GM19455 (cell line): ENCODE measurements around the gene PGPEP1.
A peak's percentile ranks its signal among the peaks of the same experiment; 100 is the strongest.

Experiments used
- ATAC-seq: cut with Tn5 transposase; IDR thresholded peaks from one replicate; pipeline ENCODE4 v1.9.1; 2021; ENCODE audit not compliant: unreplicated experiment

The PGPEP1 gene, protein sequence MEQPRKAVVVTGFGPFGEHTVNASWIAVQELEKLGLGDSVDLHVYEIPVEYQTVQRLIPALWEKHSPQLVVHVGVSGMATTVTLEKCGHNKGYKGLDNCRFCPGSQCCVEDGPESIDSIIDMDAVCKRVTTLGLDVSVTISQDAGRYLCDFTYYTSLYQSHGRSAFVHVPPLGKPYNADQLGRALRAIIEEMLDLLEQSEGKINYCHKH

GRCh38 chr19:18340190-18340989 lies at the start of gene PGPEP1:
Gene PGPEP1, plus strand, starts transcription at chr19:18340598. Its CDS starts 84 bp downstream, at chr19:18340682.
- peak; percentile 56 for ATAC-seq

DNA sequence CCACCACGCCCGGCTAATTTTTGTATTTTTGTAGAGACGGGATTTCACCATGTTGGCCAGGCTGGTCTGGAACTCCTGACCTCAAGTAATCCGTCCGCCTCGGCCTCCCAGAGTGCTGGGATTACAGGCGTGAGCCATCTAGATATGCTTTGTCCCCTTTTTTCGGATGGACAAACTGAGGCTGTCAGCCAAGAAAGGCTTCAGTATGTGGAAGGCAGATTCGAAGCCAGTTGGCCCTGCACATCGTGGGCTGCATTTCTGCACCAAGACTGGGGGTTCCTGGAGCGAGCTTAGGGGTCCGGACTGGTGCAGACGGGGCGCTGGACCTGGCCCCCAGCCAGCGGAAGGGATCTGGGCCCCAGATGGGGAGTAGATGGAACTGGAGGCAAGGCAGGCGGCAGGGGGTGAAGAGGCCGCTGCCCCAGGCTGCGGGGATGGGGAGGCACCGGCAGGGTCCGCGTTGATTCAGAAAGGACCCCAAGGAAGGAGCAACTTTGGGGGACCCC lies 49.3 kb upstream of the PGPEP1 start:
- no peak for ATAC-seq

GRCh38 chr19:18291590-18292461 lies 48.6 kb upstream of the PGPEP1 start:
- no peak for ATAC-seq

GRCh38 chr19:18292462-18292809 lies 48.0 kb upstream of the PGPEP1 start:
- no peak for ATAC-seq

GRCh38 chr19:18292810-18293641 lies 47.4 kb upstream of the PGPEP1 start:
- ATAC-seq: no peak

DNA sequence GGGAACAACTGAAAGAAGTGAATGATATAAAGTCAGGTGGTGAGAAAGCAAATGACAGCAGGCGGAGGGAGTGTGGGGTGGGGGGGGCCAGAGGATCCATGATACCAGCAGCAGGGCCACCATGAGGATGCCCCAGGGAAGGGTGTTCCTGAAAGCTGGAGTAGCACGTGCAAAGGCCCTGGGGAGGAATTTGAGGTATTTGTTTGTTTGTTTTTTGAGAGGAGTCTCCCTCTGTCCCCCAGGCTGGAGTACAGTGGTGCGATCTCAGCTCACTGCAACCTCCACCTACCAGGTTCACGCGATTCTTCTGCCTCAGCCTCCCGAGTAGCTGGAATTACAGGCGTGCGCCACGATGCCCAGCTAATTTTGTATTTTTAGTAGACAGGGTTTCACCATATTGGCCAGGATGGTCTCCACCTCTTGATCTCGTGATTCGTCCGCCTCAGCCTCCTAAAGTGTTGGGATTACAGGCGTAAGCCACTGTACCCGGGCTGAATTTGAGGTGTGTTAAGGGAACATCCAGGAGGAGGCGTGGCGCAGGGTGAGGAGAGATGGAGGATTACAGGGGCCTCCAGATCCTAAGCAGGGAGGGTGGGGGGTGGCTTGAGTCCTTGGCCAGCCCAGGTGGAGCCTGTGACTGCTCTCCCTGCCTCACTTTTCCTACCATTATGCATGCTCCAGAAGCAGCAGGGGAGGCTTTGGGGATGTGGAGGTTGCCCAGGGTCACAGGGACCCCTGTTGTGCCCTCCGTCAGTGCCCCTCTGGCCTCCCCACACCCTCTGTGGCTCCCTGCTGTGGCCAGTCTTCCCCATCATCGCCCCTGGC lies 46.5 kb upstream of the PGPEP1 start:
- no peak for ATAC-seq

- no peak for ATAC-seq
Measured at GRCh38 chr19:18294467-18294864, 45.9 kb upstream of the PGPEP1 start.

DNA sequence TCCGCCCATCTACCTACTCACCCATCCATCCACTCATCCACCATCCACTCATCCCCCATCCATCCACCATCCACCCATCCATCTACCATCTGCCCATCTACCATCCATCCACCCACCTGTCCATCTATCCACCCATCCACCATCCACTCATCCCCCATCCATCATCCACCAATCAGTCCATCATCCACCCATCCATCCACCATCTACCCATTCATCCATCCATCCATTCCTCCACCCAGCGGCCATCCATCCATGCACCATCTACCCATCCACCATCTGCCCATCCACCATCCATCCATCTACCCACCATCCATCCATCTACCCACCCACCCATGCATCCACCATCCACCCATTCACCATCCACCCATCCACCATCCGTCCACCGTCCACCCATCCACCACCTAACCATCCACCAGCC lies 45.4 kb upstream of the PGPEP1 start:
- no peak for ATAC-seq

GRCh38 chr19:18297308-18297707 lies 43.1 kb upstream of the PGPEP1 start:
- no peak for ATAC-seq

- no peak for ATAC-seq
Measured at GRCh38 chr19:18298601-18299000, 41.8 kb upstream of the PGPEP1 start.

DNA sequence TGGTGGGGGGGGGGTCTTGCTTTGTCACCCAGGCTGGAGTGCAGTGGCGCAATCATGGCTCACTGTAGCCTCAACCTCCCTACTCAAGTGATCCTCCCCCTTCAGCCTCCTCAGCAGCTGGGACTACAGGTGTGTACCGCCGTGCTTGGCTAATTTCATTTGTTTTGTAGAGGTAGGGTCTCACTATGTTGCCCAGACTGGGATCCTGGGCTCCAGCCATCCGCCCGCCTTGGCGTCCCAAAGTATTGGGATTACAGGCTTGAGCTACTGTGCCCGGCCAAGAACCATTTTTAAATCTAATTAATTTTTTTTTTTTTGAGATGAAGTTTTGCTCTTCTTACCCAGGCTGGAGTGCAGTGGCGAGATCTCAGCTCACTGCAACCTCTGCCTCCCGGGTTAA lies 40.7 kb upstream of the PGPEP1 start:
- ATAC-seq: no peak

GRCh38 chr19:18300930-18301717 lies 39.3 kb upstream of the PGPEP1 start:
- ATAC-seq: no peak

- no peak for ATAC-seq
Measured at GRCh38 chr19:18301718-18302111, 38.7 kb upstream of the PGPEP1 start.

GRCh38 chr19:18304208-18304457 lies 36.3 kb upstream of the PGPEP1 start:
- ATAC-seq: no peak

DNA sequence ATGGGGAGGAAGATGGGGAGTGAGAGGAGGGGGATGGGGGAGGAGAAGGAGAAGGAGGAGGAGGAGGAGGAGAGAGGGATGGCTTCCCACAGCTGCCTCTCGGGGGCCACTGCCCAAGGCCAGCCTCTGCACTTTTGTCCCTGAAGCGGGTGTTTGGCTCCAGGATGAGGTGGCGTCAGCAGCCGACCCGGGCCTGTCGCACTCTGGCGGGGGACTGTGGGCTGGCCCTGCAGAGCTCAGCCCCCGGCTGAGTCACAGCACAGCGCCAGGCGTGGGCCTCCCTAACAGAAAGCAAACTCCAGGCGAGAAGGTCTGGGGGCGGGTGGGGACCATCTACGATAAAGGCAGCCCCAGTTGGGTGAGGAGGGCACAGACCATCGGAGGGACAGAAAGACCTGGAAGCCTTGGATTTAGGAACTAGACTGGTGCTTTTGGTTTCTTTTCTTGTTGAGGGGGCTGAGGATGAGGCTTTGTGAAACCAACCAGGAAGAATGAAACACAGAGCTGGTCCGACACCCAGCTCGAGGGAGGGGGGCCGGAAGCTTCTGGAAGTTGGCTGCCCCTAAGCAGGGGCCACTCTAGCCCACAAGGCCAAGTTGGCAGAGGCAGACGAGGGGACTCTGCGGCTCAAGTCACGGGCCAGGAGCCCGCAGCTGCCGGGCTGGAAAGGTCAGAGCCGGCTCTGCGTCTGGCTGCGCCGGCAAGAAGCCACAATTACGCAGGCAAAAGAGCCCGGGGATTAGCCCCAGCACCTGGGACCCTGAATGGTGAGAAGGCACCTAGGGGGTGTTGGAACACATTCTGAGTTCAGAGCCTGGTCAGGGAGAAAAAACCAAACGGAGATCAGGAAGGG lies 35.7 kb upstream of the PGPEP1 start:
- ATAC-seq: no peak

- no peak for ATAC-seq
Measured at GRCh38 chr19:18306209-18306887, 34.0 kb upstream of the PGPEP1 start.

GRCh38 chr19:18306888-18307260 lies 33.5 kb upstream of the PGPEP1 start:
- no peak for ATAC-seq

DNA sequence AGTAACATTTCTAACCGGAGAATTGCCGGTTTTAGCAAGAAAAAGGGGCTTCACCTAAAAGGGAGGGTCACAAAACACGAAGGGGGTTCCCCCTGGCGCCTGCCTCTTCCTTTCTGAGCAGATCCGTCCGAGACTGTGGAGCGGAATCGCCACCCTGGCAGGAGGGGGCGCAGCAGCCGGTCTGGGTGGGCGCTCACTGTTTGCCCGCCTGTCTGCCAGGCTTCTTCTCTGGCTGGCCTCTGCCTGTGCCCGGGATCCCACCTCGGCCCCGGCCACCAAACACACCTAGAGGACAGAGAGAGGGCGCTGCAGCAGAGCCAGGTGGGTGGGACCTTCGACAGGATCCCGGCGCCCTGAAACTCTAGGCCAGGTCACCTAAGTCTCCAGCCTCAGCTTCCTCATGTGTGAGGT lies 33.1 kb upstream of the PGPEP1 start:
- no peak for ATAC-seq
